Measurements from ENCODE around the gene MIPOL1.

- TF ChIP-seq CTCF (conservative IDR thresholded peaks at IDR 0.05; ENCODE audit: low read length) (no peak), EZH2phosphoT487 (IDR thresholded peaks at IDR 0.05; ENCODE audit: borderline replicate concordance, low read depth, low read length) (no peak)
Observed at GRCh38 chr14:37438444-37438843, 240.7 kb downstream of the MIPOL1 start.
